Parietal lobe (tissue), 2 donors: ENCODE results near the gene KHDC1. TPM values are rescaled to one million over a fixed set of nuclear protein-coding genes. Genes with fewer than 3 reads are reported as not detected.

Experiments
- small RNA-seq: library from RNA; depleted of rRNA; stranded (forward); fragments of <200 nt; gene quantifications from one replicate; pipeline ENCODE3, GENCODE V24; 2014; ENCODE audit warnings: low replicate concordance
- total RNA-seq: library from RNA; depleted of rRNA; stranded (reverse); fragments of >200 nt; gene quantifications from one replicate; pipeline ENCODE4 v1.2.3, GENCODE V29; 2014

The KHDC1 gene, protein sequence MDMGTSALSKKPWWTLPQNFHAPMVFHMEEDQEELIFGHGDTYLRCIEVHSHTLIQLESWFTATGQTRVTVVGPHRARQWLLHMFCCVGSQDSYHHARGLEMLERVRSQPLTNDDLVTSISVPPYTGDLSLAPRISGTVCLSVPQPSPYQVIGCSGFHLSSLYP
- 5.6 TPM for total RNA-seq

DNA sequence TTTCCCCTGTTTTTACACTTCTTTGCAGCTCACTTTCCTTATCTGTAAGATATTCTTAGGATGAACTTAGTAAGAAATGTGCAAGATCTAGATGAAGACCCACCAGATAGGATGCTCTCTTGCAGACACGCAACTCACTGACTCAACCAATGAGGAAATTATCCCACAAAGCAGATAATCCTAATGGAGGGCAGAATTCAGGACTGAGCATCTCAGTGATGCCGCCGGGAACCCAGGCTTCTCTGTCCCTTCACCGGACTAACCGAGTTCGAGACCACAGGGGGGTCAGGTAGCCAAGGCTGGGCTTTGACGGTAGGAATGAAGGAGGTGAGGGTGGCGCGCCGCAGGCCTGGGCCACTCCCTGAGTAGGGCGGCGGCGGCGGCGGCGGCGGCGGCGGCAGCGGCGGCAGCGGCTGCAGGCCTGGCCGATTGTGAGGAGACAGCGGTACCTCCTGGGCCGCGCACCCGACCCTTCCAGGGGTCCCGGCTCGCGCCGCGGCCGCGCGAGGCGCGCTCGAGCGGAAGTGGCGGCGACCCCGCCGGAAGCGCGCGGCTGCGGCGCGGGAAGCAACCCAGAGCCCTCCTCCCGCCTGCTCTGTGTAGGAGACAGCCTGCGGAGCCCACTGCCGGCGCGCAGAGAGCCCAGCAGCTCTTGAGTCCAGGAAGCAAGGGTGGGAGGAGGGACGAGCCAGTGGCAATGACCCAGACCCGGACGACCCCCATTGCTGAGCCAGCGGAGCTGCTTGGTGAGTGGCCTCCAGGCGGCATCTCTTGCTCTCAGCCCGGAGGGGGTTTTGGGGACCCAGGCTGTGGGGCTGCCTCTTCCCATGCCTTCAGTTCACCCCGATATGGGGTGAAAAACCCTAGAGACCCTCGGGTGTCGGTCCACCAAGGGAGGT, at the start of gene KHDC1:
KHDC1 (minus strand) TSS at position 526 of the 899 bp plus-strand sequence. CDS start 20,679 bp downstream, outside the sequence.

DNA sequence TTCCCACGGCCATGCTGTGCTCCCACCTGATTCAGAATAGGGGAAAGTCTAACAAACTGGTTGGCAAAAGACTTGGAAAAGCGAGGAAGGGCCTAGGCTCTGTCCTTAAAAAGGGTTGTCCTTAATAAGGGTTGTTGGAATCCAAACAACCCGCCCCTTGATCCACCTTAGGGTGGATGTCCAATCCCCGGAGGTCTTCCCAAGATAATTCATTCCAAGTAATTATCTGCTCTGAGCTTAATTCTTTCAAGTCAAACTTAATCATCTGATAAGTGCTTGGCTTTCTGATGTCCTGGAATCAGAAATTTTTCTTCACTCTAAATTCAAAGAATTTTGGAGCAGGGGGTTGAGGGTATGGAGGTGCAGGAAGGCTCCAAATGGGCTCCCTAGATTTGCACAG, 37.6 kb downstream of the KHDC1 start, which contains the start of gene KHDC1L:
KHDC1L (minus strand) TSS at position 101 of the 400 bp plus-strand sequence; CDS start at position 13, 88 bp downstream.

Small RNAs within 50 kb of the gene (small RNA-seq; reads per million reads assigned to genes)
- gene RPSAP41: not detected

Other genes starting within 250 kb of the KHDC1 start
- gene KHDC1L, start 37.7 kb downstream of the KHDC1 start, total RNA-seq: not detected
- gene DPPA5, start 91.1 kb upstream of the KHDC1 start, total RNA-seq: not detected
- not detected for gene KHDC3L, start 99.5 kb upstream of the KHDC1 start, total RNA-seq
- gene OOEP, start 106.7 kb upstream of the KHDC1 start, total RNA-seq: not detected
- 0.31 TPM for gene DDX43, start 131.6 kb upstream of the KHDC1 start, total RNA-seq
- 1.6 TPM for gene CGAS, start 189.1 kb upstream of the KHDC1 start, total RNA-seq
- 29.7 TPM for gene MTO1, start 198.5 kb upstream of the KHDC1 start, total RNA-seq